HEK293 (cell line): Measurements from ENCODE around the gene ACIN1.

ENCODE experiments used
- CTCF ChIA-PET: fragments of 350-600 bp; formaldehyde crosslinking; extraction: SDS; loops from one replicate; lab custom pipeline; 2021; ENCODE audit warnings: antibody characterized with exemption; lab: Yijun Ruan, JAX
- POLR2A ChIA-PET: fragments of 300-600 bp; formaldehyde crosslinking; extraction: SDS; loops from one replicate; lab custom pipeline; 2020; ENCODE audit warnings: antibody characterized with exemption, inconsistent platforms; lab: Yijun Ruan, JAX
- H3K27ac ChIP-seq: fragments of 200-500 bp; sonication (Bioruptor generic); 2 replicates; pipeline ENCODE4 v1.5.1; 2014; ENCODE audit warnings: low read depth, low read length, control low read depth, inconsistent platforms; ENCODE audit errors: extremely low read depth
- H3K36me3 ChIP-seq, 2 experiments: fragments of 200-500 bp in 1 of 2; sonication (Bioruptor generic) in 1 of 2; 1 replicate in 1 of 2; 2 replicates in 1 of 2; pipeline ENCODE4 v1.5.1; 2014 to 2017; ENCODE audit warnings: inconsistent platforms in 2 of 2, low read length in 2 of 2; ENCODE audit not compliant: control insufficient read depth in 2 of 2, insufficient read depth in 1 of 2
- H3K4me1 ChIP-seq: fragments of 200-500 bp; sonication (Bioruptor generic); 2 replicates; pipeline ENCODE4 v1.5.1; 2014; ENCODE audit warnings: mild to moderate bottlenecking, low read length, inconsistent platforms; ENCODE audit not compliant: control insufficient read depth, insufficient read depth
- H3K4me3 ChIP-seq: 2 replicates; pipeline ENCODE4 v1.5.1; 2011; ENCODE audit warnings: low read depth, mild to moderate bottlenecking, control low read depth, low read length, moderate library complexity
- H3K9me3 ChIP-seq: fragments of 200-500 bp; sonication (Bioruptor generic); 2 replicates; pipeline ENCODE4 v1.5.1; 2014; ENCODE audit warnings: low read depth, low read length, inconsistent platforms; ENCODE audit not compliant: control insufficient read depth, insufficient read depth
- GLIS2 ChIP-seq: fragments of 450-650 bp; formaldehyde crosslinking; IDR thresholded peaks from 2 replicates; pipeline ENCODE4 v1.5.1; 2016; ENCODE audit warnings: missing biosample characterization, missing genetic modification characterization
- IKZF3 ChIP-seq: fragments of 450-650 bp; IDR thresholded peaks from 2 replicates; pipeline ENCODE4 v1.5.0; 2018; ENCODE audit warnings: missing biosample characterization, mild to moderate bottlenecking, missing genetic modification characterization, moderate library complexity
- TRIM28 ChIP-seq: IDR thresholded peaks from 2 replicates; pipeline ENCODE4 v1.6.1; 2011; ENCODE audit warnings: low read length, control low read depth, borderline replicate concordance
- ZBTB1 ChIP-seq: fragments of 450-650 bp; formaldehyde crosslinking; IDR thresholded peaks from 2 replicates; pipeline ENCODE4 v1.5.1; 2016; ENCODE audit warnings: missing biosample characterization, missing genetic modification characterization
- ZNF114 ChIP-seq: fragments of 450-650 bp; formaldehyde crosslinking; IDR thresholded peaks from 2 replicates; pipeline ENCODE4 v1.5.0; 2017; ENCODE audit warnings: missing biosample characterization, missing genetic modification characterization
- ZNF169 ChIP-seq: fragments of 450-650 bp; formaldehyde crosslinking; IDR thresholded peaks from 2 replicates; pipeline ENCODE4 v1.5.1; 2016; ENCODE audit warnings: missing biosample characterization, missing genetic modification characterization
- ZNF175 ChIP-seq: fragments of 450-650 bp; formaldehyde crosslinking; IDR thresholded peaks from 2 replicates; pipeline ENCODE4 v1.5.1; 2016; ENCODE audit warnings: missing biosample characterization, missing genetic modification characterization
- ZNF184 ChIP-seq: fragments of 450-650 bp; IDR thresholded peaks from 2 replicates; pipeline ENCODE4 v1.5.1; 2018; ENCODE audit warnings: missing biosample characterization, mild to moderate bottlenecking, missing genetic modification characterization
- ZNF211 ChIP-seq: fragments of 450-650 bp; formaldehyde crosslinking; IDR thresholded peaks from 2 replicates; pipeline ENCODE4 v1.5.1; 2016; ENCODE audit warnings: low read depth, missing biosample characterization, missing genetic modification characterization
- ZNF221 ChIP-seq: fragments of 450-650 bp; formaldehyde crosslinking; IDR thresholded peaks from 2 replicates; pipeline ENCODE4 v1.5.1; 2017; ENCODE audit warnings: missing biosample characterization, missing genetic modification characterization, borderline replicate concordance
- ZNF266 ChIP-seq: fragments of 450-650 bp; formaldehyde crosslinking; IDR thresholded peaks from 2 replicates; pipeline ENCODE4 v1.5.1; 2016; ENCODE audit warnings: missing biosample characterization, missing genetic modification characterization, low read depth
- ZNF292 ChIP-seq: fragments of 450-650 bp; formaldehyde crosslinking; IDR thresholded peaks from 2 replicates; pipeline ENCODE4 v1.5.1; 2016; ENCODE audit warnings: low read depth, missing biosample characterization, missing genetic modification characterization, borderline replicate concordance
- ZNF302 ChIP-seq: fragments of 450-650 bp; formaldehyde crosslinking; IDR thresholded peaks from 2 replicates; pipeline ENCODE4 v1.5.1; 2016; ENCODE audit warnings: missing biosample characterization, missing genetic modification characterization, low read depth
- ZNF335 ChIP-seq: fragments of 450-650 bp; formaldehyde crosslinking; conservative IDR thresholded peaks from 2 replicates; pipeline ENCODE4 v1.5.1; 2016; ENCODE audit warnings: missing biosample characterization, missing genetic modification characterization
- ZNF394 ChIP-seq: fragments of 450-650 bp; formaldehyde crosslinking; IDR thresholded peaks from 2 replicates; pipeline ENCODE4 v1.5.1; 2016; ENCODE audit warnings: missing biosample characterization, missing genetic modification characterization, mild to moderate bottlenecking, moderate library complexity, borderline replicate concordance
- ZNF433 ChIP-seq: fragments of 450-650 bp; formaldehyde crosslinking; IDR thresholded peaks from 2 replicates; pipeline ENCODE4 v1.5.1; 2016; ENCODE audit warnings: missing biosample characterization, missing genetic modification characterization, low read depth
- ZNF473 ChIP-seq: fragments of 450-650 bp; formaldehyde crosslinking; IDR thresholded peaks from 2 replicates; pipeline ENCODE4 v1.5.1; 2017; ENCODE audit warnings: missing biosample characterization, missing genetic modification characterization
- ZNF624 ChIP-seq: fragments of 450-650 bp; formaldehyde crosslinking; IDR thresholded peaks from 2 replicates; pipeline ENCODE4 v1.5.1; 2017; ENCODE audit warnings: missing biosample characterization, missing genetic modification characterization
- ZNF626 ChIP-seq: fragments of 450-650 bp; sonication (Bioruptor Pico); formaldehyde crosslinking; IDR thresholded peaks from 2 replicates; pipeline ENCODE4 v1.5.1; 2018; ENCODE audit warnings: missing biosample characterization, missing genetic modification characterization, inconsistent platforms
- ZNF664 ChIP-seq: fragments of 450-650 bp; formaldehyde crosslinking; IDR thresholded peaks from 2 replicates; pipeline ENCODE4 v1.5.1; 2016; ENCODE audit warnings: missing biosample characterization, missing genetic modification characterization
- ZNF670 ChIP-seq: fragments of 450-650 bp; formaldehyde crosslinking; IDR thresholded peaks from 2 replicates; pipeline ENCODE4 v1.5.1; 2016; ENCODE audit warnings: missing biosample characterization, missing genetic modification characterization, low read depth
- ZNF777 ChIP-seq: fragments of 450-650 bp; formaldehyde crosslinking; IDR thresholded peaks from 2 replicates; pipeline ENCODE4 v1.5.1; 2017; ENCODE audit warnings: missing biosample characterization, missing genetic modification characterization, borderline replicate concordance
- TF ChIP-seq, protein P1 (sequence below): fragments of 450-650 bp; formaldehyde crosslinking; IDR thresholded peaks from 2 replicates; pipeline ENCODE4 v1.5.1; 2016; ENCODE audit warnings: missing biosample characterization, missing genetic modification characterization, borderline replicate concordance
- TF ChIP-seq, protein P2 (sequence below): fragments of 450-650 bp; formaldehyde crosslinking; IDR thresholded peaks from 2 replicates; pipeline ENCODE4 v1.5.1; 2016; ENCODE audit warnings: missing biosample characterization, missing genetic modification characterization, low read depth
- TF ChIP-seq, protein P3 (sequence below): fragments of 450-650 bp; formaldehyde crosslinking; IDR thresholded peaks from 2 replicates; pipeline ENCODE4 v1.5.1; 2016; ENCODE audit warnings: missing biosample characterization, missing genetic modification characterization
- TF ChIP-seq, protein P4 (sequence below): sonication (generic); formaldehyde crosslinking; IDR thresholded peaks from 2 replicates; pipeline ENCODE4 v1.8.1; 2022; ENCODE audit warnings: mild to moderate bottlenecking, moderate library complexity, missing genetic modification reagents
- TF ChIP-seq, protein P5 (sequence below): fragments of 450-650 bp; formaldehyde crosslinking; IDR thresholded peaks from 2 replicates; pipeline ENCODE4 v1.5.1; 2017; ENCODE audit warnings: missing biosample characterization, missing genetic modification characterization

The ACIN1 gene

DNA sequence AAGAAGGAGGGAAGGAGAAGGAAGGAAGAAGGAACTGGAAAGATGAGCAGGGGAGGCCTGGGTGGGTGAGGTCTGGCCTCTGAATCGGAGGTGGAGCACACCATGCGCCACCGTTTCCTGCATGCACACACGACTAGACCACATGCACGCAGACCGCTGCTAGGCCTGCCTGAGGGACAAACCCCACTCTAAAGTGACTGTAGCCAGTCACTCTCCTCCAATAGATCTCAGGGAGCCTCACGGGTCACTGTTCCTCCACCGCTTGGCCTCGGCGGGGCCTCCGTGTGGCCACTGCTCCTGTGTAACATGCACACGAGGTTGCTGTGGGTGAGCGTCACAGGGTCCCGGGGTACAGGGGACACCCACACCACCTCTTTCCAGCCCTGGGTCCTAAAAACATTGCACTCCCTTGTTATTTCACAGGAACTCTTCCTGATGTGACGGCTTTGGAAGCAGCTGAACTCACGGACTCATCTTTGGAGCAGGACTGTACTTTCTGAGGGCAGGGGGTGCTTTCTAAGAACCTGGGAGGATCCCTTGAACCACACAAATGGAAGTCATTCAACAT lies 41.7 kb upstream of the ACIN1 start:
- ChIA-PET POLR2A (no interaction called here), CTCF (interaction anchor here (0.5 to 1.8 kb wide), 4 partner anchors 16 to 378 kb away, joined by 3 to 12 read pairs (median 4); no protein-coding TSS in a partner anchor)
- H3K27ac ChIP-seq: no peak overlapping the region
- no peak for TF ChIP-seq GLIS2 (tag by site-specific recombination)
- TF ChIP-seq ZBTB1 (tag by site-specific recombination): no peak
- TF ChIP-seq ZNF624 (tag by site-specific recombination): no peak
- TF ChIP-seq ZNF114: no peak
- TF ChIP-seq ZNF302: no peak
- no peak for TF ChIP-seq ZNF292 (tag by site-specific recombination)
- TF ChIP-seq ZNF184 (tag by site-specific recombination): no peak
- TF ChIP-seq IKZF3 (tag by site-specific recombination): no peak
- TF ChIP-seq ZNF670 (tag by site-specific recombination): no peak
- no peak for TF ChIP-seq ZNF266 (tag by site-specific recombination)
- TF ChIP-seq, protein P1, sequence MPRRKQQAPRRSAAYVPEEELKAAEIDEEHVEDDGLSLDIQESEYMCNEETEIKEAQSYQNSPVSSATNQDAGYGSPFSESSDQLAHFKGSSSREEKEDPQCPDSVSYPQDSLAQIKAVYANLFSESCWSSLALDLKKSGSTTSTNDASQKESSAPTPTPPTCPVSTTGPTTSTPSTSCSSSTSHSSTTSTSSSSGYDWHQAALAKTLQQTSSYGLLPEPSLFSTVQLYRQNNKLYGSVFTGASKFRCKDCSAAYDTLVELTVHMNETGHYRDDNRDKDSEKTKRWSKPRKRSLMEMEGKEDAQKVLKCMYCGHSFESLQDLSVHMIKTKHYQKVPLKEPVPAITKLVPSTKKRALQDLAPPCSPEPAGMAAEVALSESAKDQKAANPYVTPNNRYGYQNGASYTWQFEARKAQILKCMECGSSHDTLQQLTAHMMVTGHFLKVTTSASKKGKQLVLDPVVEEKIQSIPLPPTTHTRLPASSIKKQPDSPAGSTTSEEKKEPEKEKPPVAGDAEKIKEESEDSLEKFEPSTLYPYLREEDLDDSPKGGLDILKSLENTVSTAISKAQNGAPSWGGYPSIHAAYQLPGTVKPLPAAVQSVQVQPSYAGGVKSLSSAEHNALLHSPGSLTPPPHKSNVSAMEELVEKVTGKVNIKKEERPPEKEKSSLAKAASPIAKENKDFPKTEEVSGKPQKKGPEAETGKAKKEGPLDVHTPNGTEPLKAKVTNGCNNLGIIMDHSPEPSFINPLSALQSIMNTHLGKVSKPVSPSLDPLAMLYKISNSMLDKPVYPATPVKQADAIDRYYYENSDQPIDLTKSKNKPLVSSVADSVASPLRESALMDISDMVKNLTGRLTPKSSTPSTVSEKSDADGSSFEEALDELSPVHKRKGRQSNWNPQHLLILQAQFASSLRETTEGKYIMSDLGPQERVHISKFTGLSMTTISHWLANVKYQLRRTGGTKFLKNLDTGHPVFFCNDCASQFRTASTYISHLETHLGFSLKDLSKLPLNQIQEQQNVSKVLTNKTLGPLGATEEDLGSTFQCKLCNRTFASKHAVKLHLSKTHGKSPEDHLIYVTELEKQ (tag by site-specific recombination): no peak
- no peak for TF ChIP-seq ZNF169
- no peak for TF ChIP-seq ZNF664 (tag by site-specific recombination)
- H3K4me3 ChIP-seq: no peak overlapping the region
- no peaks in the 10 kb centered on the region for H3K4me1 ChIP-seq
- no peaks in the 10 kb centered on the region for H3K9me3 ChIP-seq
- peaks cover 0 to 8% of the 10 kb centered on the region in 2 experiments; a peak in 2 of 3 replicates for H3K36me3 ChIP-seq

DNA sequence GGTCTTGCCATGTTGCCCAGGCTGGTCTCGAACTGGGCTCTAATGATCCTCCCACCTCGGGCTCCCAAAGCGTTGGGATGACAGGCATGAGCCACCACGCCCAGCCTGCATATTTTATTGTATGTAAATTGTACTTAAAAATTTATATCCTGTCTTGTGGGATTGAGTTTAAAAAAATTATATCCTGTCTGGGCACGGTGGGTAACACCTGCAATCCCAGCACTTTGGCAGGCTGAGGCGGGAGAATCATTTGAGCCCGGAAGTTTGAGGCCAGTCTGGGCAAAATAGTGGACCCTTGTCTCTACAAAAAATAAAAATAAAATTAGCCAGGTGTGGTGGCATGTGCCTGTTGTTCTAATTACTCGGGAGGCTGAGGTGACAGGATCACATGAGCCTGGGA lies 38.0 kb upstream of the ACIN1 start:
- CTCF ChIA-PET: interaction anchor here (0.5 kb wide), 1 partner anchor 50 kb away, joined by 3 read pairs; no protein-coding TSS in a partner anchor
- TF ChIP-seq, protein P2, sequence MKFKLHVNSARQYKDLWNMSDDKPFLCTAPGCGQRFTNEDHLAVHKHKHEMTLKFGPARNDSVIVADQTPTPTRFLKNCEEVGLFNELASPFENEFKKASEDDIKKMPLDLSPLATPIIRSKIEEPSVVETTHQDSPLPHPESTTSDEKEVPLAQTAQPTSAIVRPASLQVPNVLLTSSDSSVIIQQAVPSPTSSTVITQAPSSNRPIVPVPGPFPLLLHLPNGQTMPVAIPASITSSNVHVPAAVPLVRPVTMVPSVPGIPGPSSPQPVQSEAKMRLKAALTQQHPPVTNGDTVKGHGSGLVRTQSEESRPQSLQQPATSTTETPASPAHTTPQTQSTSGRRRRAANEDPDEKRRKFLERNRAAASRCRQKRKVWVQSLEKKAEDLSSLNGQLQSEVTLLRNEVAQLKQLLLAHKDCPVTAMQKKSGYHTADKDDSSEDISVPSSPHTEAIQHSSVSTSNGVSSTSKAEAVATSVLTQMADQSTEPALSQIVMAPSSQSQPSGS: no peak
- TF ChIP-seq, protein P3, sequence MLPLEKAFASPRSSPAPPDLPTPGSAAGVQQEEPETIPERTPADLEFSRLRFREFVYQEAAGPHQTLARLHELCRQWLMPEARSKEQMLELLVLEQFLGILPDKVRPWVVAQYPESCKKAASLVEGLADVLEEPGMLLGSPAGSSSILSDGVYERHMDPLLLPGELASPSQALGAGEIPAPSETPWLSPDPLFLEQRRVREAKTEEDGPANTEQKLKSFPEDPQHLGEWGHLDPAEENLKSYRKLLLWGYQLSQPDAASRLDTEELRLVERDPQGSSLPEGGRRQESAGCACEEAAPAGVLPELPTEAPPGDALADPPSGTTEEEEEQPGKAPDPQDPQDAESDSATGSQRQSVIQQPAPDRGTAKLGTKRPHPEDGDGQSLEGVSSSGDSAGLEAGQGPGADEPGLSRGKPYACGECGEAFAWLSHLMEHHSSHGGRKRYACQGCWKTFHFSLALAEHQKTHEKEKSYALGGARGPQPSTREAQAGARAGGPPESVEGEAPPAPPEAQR (tag by site-specific recombination): no peak
- no peak for TF ChIP-seq ZNF221
- TF ChIP-seq ZNF777 (tag by site-specific recombination): no peak
- TF ChIP-seq ZNF626 (tag by site-specific recombination): no peak
- TF ChIP-seq TRIM28: no peak
- no peak for TF ChIP-seq ZNF433 (tag by site-specific recombination)
- TF ChIP-seq ZNF624 (tag by site-specific recombination): no peak
- TF ChIP-seq ZNF175 (tag by site-specific recombination): no peak
- no peak for TF ChIP-seq ZNF211
- no peak for TF ChIP-seq ZNF335 (tag by site-specific recombination)
- TF ChIP-seq, protein P4, sequence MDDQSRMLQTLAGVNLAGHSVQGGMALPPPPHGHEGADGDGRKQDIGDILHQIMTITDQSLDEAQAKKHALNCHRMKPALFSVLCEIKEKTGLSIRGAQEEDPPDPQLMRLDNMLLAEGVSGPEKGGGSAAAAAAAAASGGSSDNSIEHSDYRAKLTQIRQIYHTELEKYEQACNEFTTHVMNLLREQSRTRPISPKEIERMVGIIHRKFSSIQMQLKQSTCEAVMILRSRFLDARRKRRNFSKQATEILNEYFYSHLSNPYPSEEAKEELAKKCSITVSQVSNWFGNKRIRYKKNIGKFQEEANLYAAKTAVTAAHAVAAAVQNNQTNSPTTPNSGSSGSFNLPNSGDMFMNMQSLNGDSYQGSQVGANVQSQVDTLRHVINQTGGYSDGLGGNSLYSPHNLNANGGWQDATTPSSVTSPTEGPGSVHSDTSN (CRISPR knock-in tag): no peak
- TF ChIP-seq ZNF473 (tag by site-specific recombination): no peak
- TF ChIP-seq, protein P5, sequence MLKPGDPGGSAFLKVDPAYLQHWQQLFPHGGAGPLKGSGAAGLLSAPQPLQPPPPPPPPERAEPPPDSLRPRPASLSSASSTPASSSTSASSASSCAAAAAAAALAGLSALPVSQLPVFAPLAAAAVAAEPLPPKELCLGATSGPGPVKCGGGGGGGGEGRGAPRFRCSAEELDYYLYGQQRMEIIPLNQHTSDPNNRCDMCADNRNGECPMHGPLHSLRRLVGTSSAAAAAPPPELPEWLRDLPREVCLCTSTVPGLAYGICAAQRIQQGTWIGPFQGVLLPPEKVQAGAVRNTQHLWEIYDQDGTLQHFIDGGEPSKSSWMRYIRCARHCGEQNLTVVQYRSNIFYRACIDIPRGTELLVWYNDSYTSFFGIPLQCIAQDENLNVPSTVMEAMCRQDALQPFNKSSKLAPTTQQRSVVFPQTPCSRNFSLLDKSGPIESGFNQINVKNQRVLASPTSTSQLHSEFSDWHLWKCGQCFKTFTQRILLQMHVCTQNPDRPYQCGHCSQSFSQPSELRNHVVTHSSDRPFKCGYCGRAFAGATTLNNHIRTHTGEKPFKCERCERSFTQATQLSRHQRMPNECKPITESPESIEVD: no peak
- no peak for TF ChIP-seq ZNF394 (tag by site-specific recombination)

More for the DNA sequence above, 38.0 kb upstream of the ACIN1 start:
- peaks cover 0 to 6% of the 10 kb centered on the region in 2 experiments; a peak in 2 of 3 replicates for H3K36me3 ChIP-seq
- no peaks in the 10 kb centered on the region for H3K9me3 ChIP-seq
- POLR2A ChIA-PET: no interaction called here
- no peak overlapping the region for H3K4me3 ChIP-seq
- no peaks in the 10 kb centered on the region for H3K4me1 ChIP-seq
- H3K27ac ChIP-seq: no peak overlapping the region
